AG09319 (cell line): Measurements from ENCODE around the gene FLVCR1.
"Not testable (repeated sequence)": the region's sequence is repeated elsewhere in the genome, so short reads cannot be mapped to it uniquely, and the experiment has no call there.

Experiments
- DNase-seq: peaks from one replicate; pipeline ENCODE4 v3.0.0-alpha.2; 2010; ENCODE audit warnings: low read depth; ENCODE audit errors: extremely low read depth
- TF ChIP-seq, protein P1 (sequence below): IDR thresholded peaks from 2 replicates; pipeline ENCODE4 v1.5.1; 2011; ENCODE audit warnings: low read depth, mild to moderate bottlenecking, inconsistent platforms, low read length, moderate library complexity

FLVCR1 gene

DNA sequence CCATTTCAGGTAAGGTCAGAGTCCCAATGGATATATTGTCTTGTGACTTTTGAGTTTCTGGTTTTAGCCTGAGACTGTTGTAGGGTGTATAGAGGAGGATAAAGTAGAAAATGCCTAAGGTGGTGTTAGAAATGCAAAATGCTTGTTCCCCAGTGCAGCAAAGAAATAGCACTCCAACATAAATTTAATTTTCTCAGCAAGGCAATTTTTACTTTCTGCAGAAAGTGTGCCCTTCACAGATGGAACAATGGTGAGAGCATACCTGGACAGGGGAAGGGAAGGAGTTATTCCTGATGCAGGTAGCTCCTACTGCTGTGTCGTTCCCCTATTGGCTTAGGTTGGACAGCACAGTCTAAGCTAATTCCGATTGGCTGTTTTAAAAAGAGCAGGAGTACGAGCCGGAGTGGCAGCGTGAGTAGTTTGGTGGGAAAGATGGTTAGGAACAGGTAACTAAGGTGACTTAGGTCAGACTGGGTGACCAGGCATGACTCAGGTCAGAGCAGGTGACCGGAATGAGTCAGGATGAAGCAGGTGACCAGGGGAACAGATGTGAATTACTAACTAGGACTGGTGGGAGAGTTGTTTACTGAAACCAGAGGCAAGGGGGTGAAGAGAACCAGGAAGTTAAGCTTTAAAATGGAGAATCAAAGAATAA, 32.1 kb upstream of the FLVCR1 start:
- TF ChIP-seq, protein P1, sequence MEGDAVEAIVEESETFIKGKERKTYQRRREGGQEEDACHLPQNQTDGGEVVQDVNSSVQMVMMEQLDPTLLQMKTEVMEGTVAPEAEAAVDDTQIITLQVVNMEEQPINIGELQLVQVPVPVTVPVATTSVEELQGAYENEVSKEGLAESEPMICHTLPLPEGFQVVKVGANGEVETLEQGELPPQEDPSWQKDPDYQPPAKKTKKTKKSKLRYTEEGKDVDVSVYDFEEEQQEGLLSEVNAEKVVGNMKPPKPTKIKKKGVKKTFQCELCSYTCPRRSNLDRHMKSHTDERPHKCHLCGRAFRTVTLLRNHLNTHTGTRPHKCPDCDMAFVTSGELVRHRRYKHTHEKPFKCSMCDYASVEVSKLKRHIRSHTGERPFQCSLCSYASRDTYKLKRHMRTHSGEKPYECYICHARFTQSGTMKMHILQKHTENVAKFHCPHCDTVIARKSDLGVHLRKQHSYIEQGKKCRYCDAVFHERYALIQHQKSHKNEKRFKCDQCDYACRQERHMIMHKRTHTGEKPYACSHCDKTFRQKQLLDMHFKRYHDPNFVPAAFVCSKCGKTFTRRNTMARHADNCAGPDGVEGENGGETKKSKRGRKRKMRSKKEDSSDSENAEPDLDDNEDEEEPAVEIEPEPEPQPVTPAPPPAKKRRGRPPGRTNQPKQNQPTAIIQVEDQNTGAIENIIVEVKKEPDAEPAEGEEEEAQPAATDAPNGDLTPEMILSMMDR = no peak
- DNase-seq = no peak

DNA sequence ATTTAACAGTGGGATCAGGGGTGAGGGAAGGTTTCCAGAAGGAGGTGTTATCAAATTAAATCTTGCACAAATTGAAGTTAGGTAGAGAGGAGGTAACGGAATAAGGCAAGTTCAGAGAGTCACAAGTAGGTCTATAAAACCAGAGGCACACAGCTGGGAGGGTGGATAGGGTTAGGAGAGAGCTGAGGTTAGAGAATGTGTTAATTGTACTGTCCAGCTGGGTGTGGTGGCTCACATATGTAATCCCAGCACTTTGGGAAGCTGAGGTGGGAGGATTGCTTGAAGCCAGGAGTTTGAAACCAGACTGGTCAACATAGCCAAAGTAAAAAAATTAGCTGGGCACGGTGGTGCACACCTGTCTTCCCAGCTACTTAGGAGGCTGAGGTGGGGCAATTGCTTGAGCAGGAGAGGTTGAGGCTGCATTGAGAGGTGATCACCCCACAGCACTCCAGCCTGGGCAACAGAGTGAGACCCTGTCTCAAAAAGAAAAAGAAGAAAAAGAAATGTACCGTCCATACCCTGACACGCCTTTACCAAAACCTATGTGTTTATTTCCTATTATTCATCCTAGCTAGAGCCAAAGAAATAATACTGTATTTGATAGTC, 30.8 kb upstream of the FLVCR1 start:
- no peak for DNase-seq
- TF ChIP-seq, protein P1 = no peak

DNA sequence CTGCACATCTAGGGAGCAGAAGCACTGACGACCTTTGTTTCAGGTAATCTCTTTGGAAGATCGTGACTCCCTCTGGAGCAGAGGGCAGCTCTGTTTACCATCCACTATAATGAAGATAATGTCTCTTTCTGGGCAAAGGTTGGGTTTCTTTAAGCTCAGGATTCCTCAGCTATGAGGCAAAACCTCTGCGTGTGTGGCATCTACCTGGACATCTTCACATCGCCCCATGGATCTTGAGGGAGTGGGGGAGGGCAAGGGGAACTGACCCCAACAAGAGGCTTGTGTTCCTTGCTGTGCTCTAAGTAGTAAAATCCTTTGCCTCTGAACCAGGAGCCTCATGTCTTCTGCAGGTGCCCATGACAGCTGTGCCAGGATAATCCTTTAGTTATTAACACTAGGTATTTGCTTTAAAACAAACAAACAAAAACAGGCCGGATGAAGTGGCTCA, 30.2 kb upstream of the FLVCR1 start:
- DNase-seq = no peak
- TF ChIP-seq, protein P1 = no peak

DNA sequence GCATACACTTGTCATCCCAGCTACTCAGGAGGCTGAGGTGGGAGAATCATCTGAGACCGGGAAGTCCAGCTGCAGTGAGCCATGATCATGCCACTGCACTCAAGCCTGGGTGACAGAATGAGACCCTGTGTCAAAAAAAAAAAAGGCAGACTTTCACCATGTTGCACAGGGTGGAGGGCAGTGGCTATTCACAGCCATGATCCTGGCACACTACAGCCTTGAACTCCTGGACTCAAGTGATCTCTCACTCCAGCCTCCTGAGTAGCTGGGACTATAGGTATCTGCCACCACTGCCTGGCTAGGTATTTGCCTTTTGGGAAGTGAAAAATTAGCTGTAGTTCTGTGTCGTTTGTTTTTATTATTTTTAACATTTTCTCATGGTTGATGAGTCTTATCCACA, 29.7 kb upstream of the FLVCR1 start:
- TF ChIP-seq, protein P1 = no peak
- no peak for DNase-seq

DNA sequence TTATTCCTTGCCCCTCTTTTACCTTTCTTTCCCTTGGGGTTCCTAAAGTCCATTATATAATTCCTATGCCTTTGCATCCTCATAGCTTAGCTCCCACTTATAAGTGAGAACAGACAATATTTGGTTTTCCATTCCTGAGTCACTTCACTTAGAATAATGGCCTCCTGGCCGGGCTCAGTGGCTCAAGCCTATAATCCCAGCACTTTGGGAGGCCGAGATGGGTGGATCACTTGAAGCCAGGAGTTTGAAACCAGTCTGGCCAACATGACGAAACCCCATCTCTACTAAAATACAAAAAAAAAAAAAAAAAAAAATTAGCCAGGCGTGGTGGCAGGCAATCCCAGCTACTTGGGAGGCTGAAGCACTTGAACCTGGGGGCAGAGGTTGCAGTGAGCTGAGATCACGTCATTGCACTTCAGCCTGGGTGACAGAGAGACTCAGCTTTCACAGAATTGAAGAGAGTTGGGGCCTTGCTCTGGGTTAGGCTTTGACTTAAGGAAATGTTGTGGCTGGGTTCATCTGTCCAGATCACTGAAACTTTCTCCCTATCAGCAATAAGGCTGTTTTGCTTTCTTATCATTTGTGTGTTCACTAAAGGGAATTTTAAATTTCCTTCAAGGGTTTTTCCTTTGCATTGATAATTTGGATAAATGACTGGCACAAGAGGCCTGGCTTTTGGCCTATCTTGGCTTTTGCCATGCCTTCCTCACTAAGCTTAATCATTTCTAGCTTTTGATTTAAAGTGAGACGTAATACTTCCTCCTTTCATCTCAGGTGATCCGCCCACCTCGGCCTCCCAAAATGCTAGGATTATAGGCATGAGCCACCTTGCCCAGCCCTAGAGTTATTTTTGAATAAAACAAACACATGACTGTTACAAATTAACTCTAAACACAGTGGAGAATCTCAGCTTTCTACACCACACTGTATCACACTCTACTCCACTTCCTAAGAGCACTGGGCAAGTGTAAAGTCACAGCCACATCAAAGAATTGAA, 24.6 kb upstream of the FLVCR1 start:
- DNase-seq = not testable (repeated sequence)

DNA sequence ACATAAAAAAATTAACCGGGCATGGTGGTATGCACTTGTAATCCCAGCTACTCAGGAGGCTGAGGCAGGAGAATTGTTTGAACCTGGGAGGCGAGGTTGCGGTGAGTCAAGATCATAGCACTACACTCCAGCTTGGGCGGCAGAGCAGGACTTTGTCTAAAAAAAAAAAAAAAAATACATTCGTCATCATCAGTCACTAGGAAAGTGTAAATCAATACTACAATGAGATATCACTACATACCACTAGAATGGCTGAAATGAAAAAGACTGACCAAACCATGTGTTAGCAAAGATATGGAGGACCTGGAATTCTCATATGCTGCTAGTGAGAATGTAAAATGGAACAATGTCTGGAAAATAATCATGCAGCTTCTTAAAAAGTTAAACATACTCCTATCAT, 19.9 kb upstream of the FLVCR1 start:
- TF ChIP-seq, protein P1 = no peak

DNA sequence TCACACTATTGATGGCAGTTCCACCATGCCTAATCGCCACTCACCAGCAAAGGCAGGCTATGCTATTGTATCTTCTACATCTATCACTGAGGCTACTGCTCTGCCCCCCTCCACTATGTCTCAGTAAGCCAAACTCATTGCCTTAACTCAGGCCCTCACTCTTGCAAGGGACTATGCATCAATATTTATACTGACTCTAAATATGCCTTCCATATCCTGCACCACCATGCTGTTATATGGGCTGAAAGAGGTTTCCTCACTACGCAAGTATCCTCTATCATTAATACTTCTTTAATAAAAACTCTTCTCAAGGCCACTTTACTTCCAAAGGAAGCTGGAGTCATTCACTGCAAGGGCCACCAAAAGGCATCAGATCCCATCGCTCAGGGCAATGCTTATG, 13.6 kb upstream of the FLVCR1 start:
- DNase-seq = not testable (repeated sequence)

More for the DNA sequence above, 19.9 kb upstream of the FLVCR1 start:
- no peak for DNase-seq

DNA sequence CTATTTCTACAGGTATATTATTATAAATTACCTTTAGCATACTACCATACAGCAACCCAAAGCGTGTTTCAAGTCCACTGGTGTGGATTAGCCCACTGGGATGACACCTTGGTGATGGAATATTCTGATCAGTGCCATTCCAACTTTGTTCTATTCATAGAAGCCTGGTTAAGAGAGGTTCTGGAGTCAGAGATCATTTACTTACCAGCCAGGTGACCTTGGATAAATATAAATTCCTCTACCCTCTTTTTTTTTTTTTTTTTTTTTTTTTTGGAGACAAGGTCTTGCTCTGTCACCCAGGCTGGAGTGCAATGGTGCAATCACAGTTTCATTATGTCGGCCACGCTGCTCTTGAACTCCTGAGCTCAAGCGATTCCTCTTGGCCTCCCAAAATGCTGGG, 10.5 kb upstream of the FLVCR1 start, which contains the start of gene SPATA45:
SPATA45 (minus strand) TSS at position 101 of the 400 bp plus-strand sequence. CDS start 11,500 bp downstream, outside the sequence.
- TF ChIP-seq, protein P1 = no peak
- no peak for DNase-seq
